WTC11 (cell line): Measurements from ENCODE around the gene IFT88. TPM values are rescaled to one million over a fixed set of nuclear protein-coding genes. Genes with fewer than 3 reads are reported as not detected.

Experiments
- ATAC-seq: fragments of 200-7000 bp; cut with Tn5 transposase; 2 replicates; pipeline ENCODE4 v1.10.0; 2021; ENCODE audit warnings: mild to moderate bottlenecking, moderate library complexity
- CTCF ChIA-PET: fragments of 300-600 bp; sonication (Branson Sonifier 250); formaldehyde crosslinking; loops from one replicate; lab custom pipeline; 2021; ENCODE audit warnings: antibody characterized with exemption; lab: Charles Lee
- POLR2A ChIA-PET: fragments of 350-600 bp; sonication (Branson Sonifier 250); formaldehyde crosslinking; loops from one replicate; lab custom pipeline; 2021; ENCODE audit warnings: antibody characterized with exemption; lab: Charles Lee
- DNase-seq: peaks from one replicate; pipeline ENCODE4 v3.0.0; 2021; ENCODE audit warnings: low spot score
- H3K27ac Mint-ChIP-seq: 2 replicates; pipeline ENCODE4 v1.8.0; 2021; ENCODE audit warnings: mixed read lengths
- H3K27me3 Mint-ChIP-seq: 2 replicates; pipeline ENCODE4 v1.8.0; 2021; ENCODE audit warnings: low read depth, mild to moderate bottlenecking, moderate library complexity, mixed read lengths
- H3K36me3 Mint-ChIP-seq: 2 replicates; pipeline ENCODE4 v1.8.0; 2021; ENCODE audit warnings: mixed read lengths
- H3K4me1 Mint-ChIP-seq: 2 replicates; pipeline ENCODE4 v1.8.0; 2022; ENCODE audit warnings: mixed read lengths
- H3K4me3 Mint-ChIP-seq: 2 replicates; pipeline ENCODE4 v1.8.0; 2021; ENCODE audit warnings: mild to moderate bottlenecking, moderate library complexity, mixed read lengths
- H3K9me3 Mint-ChIP-seq: 2 replicates; pipeline ENCODE4 v1.8.0; 2021; ENCODE audit warnings: mixed read lengths
- CREB1 ChIP-seq: sonication (generic); formaldehyde crosslinking; IDR thresholded peaks from 2 replicates; pipeline ENCODE4 v1.8.0; 2023; ENCODE audit warnings: mild to moderate bottlenecking, missing genetic modification reagents
- EMX1 ChIP-seq: fragments of 250-450 bp; sonication (Bioruptor Pico); IDR thresholded peaks from 2 replicates; pipeline ENCODE4 v1.8.0; 2021; ENCODE audit warnings: mild to moderate bottlenecking
- MYBL2 ChIP-seq: sonication (generic); formaldehyde crosslinking; IDR thresholded peaks from 2 replicates; pipeline ENCODE4 v1.8.1; 2023; ENCODE audit warnings: mild to moderate bottlenecking, moderate library complexity, missing genetic modification reagents
- NR3C1 ChIP-seq: sonication (generic); formaldehyde crosslinking; conservative IDR thresholded peaks from 2 replicates; pipeline ENCODE4 v1.8.1; 2023; ENCODE audit warnings: low read depth, mild to moderate bottlenecking, missing genetic modification reagents
- OVOL2 ChIP-seq: fragments of 250-450 bp; sonication (Bioruptor Pico); IDR thresholded peaks from 2 replicates; pipeline ENCODE4 v1.9.0; 2021; ENCODE audit warnings: mild to moderate bottlenecking, borderline replicate concordance
- PRRX2 ChIP-seq: fragments of 250-450 bp; sonication (Bioruptor Pico); IDR thresholded peaks from 2 replicates; pipeline ENCODE4 v1.8.0; 2021; ENCODE audit warnings: mild to moderate bottlenecking
- RELA ChIP-seq: sonication (generic); formaldehyde crosslinking; IDR thresholded peaks from 2 replicates; pipeline ENCODE4 v1.8.1; 2022; ENCODE audit warnings: missing genetic modification reagents, mild to moderate bottlenecking, borderline replicate concordance
- SMAD4 ChIP-seq: sonication (generic); formaldehyde crosslinking; IDR thresholded peaks from 2 replicates; pipeline ENCODE4 v1.8.0; 2022; ENCODE audit warnings: mild to moderate bottlenecking, missing genetic modification reagents
- TEAD1 ChIP-seq: sonication (generic); formaldehyde crosslinking; IDR thresholded peaks from 2 replicates; pipeline ENCODE4 v1.8.0; 2022; ENCODE audit warnings: mild to moderate bottlenecking, missing genetic modification reagents
- ZNF416 ChIP-seq: fragments of 250-450 bp; sonication (Bioruptor Pico); IDR thresholded peaks from 2 replicates; pipeline ENCODE4 v1.9.0; 2021; ENCODE audit warnings: mild to moderate bottlenecking, inconsistent platforms
- total RNA-seq: library from RNA; stranded (reverse); gene quantifications from 3 replicates; pipeline ENCODE4 v1.2.3, GENCODE V29; 2021
- TF ChIP-seq, protein P1 (sequence below): sonication (generic); formaldehyde crosslinking; IDR thresholded peaks from 2 replicates; pipeline ENCODE4 v1.8.0; 2022; ENCODE audit warnings: mild to moderate bottlenecking, missing genetic modification reagents
- TF ChIP-seq, protein P2 (sequence below): sonication (generic); formaldehyde crosslinking; IDR thresholded peaks from 2 replicates; pipeline ENCODE4 v1.8.1; 2022; ENCODE audit warnings: mild to moderate bottlenecking, missing genetic modification reagents, moderate library complexity, borderline replicate concordance
- TF ChIP-seq, protein P3 (sequence below): sonication (generic); formaldehyde crosslinking; IDR thresholded peaks from 2 replicates; pipeline ENCODE4 v1.8.0; 2022; ENCODE audit warnings: missing genetic modification reagents
- TF ChIP-seq, protein P4 (sequence below): sonication (generic); formaldehyde crosslinking; IDR thresholded peaks from 2 replicates; pipeline ENCODE4 v1.8.1; 2023; ENCODE audit warnings: mild to moderate bottlenecking, missing genetic modification reagents, moderate library complexity
- TF ChIP-seq, protein P5 (sequence below): sonication (generic); formaldehyde crosslinking; IDR thresholded peaks from 2 replicates; pipeline ENCODE4 v1.8.1; 2022; ENCODE audit warnings: low read depth, mild to moderate bottlenecking, moderate library complexity, missing genetic modification reagents, borderline replicate concordance
- TF ChIP-seq, protein P6 (sequence below): sonication (generic); formaldehyde crosslinking; IDR thresholded peaks from 2 replicates; pipeline ENCODE4 v1.8.1; 2022; ENCODE audit warnings: mild to moderate bottlenecking, moderate library complexity, missing genetic modification reagents
- TF ChIP-seq, protein P7 (sequence below): sonication (generic); formaldehyde crosslinking; IDR thresholded peaks from 2 replicates; pipeline ENCODE4 v1.8.0; 2022; ENCODE audit warnings: mild to moderate bottlenecking, missing genetic modification reagents

Gene IFT88
- total RNA-seq, 1 experiment from 2014 or later, result 6.5 TPM

DNA sequence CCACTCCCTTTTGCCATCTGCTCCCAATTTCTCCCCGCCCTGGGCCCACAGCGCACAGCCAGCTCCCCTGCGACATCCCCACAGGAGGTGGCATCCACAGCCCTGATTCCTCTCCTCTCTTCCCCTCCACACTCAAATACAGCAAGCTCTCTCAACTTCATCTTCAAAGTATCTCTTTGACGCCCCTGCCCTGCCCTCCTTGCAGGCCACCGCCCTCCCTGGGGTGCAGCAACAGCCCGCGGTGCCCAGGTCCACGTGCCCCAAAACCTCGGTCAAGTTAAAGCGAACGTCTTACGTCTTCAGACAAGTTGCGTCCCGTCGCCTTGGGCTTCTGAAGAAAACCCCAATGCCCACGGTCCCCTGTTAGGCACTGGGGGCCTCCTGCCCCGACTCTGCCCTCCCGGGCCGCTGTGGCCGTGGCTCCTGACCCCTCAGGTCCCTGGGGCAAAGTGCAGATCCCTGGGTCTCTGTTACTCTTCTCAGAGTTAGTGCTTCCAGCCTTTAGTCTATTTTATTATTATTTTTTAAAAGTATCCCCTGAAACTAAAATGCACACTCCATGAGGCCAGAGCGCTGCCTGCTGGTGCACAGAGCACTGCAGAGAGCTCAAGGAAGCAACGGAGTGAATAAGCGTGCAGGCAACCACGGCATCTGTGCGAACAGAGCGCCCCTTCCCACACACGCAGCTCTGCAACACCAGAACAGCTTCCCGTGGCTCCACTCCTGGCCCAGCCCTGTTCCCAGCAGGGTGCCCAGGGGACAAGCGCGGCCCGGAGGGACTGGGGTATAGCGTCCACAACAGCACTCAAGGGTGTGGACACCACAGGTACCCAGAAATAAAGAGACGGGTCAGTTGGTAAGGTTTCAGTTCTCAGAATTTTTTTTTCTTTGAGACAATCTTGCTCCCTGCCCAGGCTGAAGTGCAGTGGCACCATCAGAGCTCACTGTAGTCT is 163.0 kb downstream of the IFT88 start:
- no peaks in the 10 kb centered on the region for H3K36me3 Mint-ChIP-seq
- ATAC-seq, result no peak
- ChIA-PET POLR2A (no interaction called here), CTCF (interaction anchor here (0.5 to 1.1 kb wide), 2 partner anchors 195 to 532 kb away, joined by 3 read pairs; no protein-coding TSS in a partner anchor)
- no peak for DNase-seq
- TF ChIP-seq SMAD4 (CRISPR knock-in tag), result no peak
- TF ChIP-seq, protein P1, sequence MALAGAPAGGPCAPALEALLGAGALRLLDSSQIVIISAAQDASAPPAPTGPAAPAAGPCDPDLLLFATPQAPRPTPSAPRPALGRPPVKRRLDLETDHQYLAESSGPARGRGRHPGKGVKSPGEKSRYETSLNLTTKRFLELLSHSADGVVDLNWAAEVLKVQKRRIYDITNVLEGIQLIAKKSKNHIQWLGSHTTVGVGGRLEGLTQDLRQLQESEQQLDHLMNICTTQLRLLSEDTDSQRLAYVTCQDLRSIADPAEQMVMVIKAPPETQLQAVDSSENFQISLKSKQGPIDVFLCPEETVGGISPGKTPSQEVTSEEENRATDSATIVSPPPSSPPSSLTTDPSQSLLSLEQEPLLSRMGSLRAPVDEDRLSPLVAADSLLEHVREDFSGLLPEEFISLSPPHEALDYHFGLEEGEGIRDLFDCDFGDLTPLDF (CRISPR knock-in tag), result no peak
- TF ChIP-seq, protein P2, sequence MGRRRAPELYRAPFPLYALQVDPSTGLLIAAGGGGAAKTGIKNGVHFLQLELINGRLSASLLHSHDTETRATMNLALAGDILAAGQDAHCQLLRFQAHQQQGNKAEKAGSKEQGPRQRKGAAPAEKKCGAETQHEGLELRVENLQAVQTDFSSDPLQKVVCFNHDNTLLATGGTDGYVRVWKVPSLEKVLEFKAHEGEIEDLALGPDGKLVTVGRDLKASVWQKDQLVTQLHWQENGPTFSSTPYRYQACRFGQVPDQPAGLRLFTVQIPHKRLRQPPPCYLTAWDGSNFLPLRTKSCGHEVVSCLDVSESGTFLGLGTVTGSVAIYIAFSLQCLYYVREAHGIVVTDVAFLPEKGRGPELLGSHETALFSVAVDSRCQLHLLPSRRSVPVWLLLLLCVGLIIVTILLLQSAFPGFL (CRISPR knock-in tag), result no peak
- TF ChIP-seq, protein P3, sequence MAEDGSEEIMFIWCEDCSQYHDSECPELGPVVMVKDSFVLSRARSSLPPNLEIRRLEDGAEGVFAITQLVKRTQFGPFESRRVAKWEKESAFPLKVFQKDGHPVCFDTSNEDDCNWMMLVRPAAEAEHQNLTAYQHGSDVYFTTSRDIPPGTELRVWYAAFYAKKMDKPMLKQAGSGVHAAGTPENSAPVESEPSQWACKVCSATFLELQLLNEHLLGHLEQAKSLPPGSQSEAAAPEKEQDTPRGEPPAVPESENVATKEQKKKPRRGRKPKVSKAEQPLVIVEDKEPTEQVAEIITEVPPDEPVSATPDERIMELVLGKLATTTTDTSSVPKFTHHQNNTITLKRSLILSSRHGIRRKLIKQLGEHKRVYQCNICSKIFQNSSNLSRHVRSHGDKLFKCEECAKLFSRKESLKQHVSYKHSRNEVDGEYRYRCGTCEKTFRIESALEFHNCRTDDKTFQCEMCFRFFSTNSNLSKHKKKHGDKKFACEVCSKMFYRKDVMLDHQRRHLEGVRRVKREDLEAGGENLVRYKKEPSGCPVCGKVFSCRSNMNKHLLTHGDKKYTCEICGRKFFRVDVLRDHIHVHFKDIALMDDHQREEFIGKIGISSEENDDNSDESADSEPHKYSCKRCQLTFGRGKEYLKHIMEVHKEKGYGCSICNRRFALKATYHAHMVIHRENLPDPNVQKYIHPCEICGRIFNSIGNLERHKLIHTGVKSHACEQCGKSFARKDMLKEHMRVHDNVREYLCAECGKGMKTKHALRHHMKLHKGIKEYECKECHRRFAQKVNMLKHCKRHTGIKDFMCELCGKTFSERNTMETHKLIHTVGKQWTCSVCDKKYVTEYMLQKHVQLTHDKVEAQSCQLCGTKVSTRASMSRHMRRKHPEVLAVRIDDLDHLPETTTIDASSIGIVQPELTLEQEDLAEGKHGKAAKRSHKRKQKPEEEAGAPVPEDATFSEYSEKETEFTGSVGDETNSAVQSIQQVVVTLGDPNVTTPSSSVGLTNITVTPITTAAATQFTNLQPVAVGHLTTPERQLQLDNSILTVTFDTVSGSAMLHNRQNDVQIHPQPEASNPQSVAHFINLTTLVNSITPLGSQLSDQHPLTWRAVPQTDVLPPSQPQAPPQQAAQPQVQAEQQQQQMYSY, result no peak
- TF ChIP-seq, protein P4, sequence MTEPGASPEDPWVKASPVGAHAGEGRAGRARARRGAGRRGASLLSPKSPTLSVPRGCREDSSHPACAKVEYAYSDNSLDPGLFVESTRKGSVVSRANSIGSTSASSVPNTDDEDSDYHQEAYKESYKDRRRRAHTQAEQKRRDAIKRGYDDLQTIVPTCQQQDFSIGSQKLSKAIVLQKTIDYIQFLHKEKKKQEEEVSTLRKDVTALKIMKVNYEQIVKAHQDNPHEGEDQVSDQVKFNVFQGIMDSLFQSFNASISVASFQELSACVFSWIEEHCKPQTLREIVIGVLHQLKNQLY (CRISPR knock-in tag), result no peak
- TF ChIP-seq, protein P5, sequence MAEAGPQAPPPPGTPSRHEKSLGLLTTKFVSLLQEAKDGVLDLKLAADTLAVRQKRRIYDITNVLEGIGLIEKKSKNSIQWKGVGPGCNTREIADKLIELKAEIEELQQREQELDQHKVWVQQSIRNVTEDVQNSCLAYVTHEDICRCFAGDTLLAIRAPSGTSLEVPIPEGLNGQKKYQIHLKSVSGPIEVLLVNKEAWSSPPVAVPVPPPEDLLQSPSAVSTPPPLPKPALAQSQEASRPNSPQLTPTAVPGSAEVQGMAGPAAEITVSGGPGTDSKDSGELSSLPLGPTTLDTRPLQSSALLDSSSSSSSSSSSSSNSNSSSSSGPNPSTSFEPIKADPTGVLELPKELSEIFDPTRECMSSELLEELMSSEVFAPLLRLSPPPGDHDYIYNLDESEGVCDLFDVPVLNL (CRISPR knock-in tag), result no peak
- TF ChIP-seq, protein P6, sequence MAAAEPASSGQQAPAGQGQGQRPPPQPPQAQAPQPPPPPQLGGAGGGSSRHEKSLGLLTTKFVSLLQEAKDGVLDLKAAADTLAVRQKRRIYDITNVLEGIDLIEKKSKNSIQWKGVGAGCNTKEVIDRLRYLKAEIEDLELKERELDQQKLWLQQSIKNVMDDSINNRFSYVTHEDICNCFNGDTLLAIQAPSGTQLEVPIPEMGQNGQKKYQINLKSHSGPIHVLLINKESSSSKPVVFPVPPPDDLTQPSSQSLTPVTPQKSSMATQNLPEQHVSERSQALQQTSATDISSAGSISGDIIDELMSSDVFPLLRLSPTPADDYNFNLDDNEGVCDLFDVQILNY (CRISPR knock-in tag), result no peak
- TF ChIP-seq CREB1 (CRISPR knock-in tag), result no peak
- TF ChIP-seq OVOL2 (CRISPR knock-in tag), result no peak
- no peak for TF ChIP-seq EMX1 (CRISPR knock-in tag)
- TF ChIP-seq, protein P7, sequence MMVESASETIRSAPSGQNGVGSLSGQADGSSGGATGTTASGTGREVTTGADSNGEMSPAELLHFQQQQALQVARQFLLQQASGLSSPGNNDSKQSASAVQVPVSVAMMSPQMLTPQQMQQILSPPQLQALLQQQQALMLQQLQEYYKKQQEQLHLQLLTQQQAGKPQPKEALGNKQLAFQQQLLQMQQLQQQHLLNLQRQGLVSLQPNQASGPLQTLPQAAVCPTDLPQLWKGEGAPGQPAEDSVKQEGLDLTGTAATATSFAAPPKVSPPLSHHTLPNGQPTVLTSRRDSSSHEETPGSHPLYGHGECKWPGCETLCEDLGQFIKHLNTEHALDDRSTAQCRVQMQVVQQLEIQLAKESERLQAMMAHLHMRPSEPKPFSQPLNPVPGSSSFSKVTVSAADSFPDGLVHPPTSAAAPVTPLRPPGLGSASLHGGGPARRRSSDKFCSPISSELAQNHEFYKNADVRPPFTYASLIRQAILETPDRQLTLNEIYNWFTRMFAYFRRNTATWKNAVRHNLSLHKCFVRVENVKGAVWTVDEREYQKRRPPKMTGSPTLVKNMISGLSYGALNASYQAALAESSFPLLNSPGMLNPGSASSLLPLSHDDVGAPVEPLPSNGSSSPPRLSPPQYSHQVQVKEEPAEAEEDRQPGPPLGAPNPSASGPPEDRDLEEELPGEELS (CRISPR knock-in tag), result no peak
- TF ChIP-seq PRRX2 (CRISPR knock-in tag), result no peak
- no peak for TF ChIP-seq MYBL2 (CRISPR knock-in tag)
- TF ChIP-seq ZNF416 (CRISPR knock-in tag), result no peak
- TF ChIP-seq NR3C1 (CRISPR knock-in tag), result no peak
- TF ChIP-seq RELA (CRISPR knock-in tag), result no peak
- TF ChIP-seq TEAD1, result no peak
- TF ChIP-seq, all 79 proteins: peak for 0
- H3K4me3 Mint-ChIP-seq, result no peak overlapping the region
- no peaks in the 10 kb centered on the region for H3K4me1 Mint-ChIP-seq
- H3K27ac Mint-ChIP-seq, result no peak overlapping the region; the same call in 1 of the 2 replicates
- H3K27me3 Mint-ChIP-seq, result no peaks in the 10 kb centered on the region
- peaks cover 5% of the 10 kb centered on the region; the same call in 1 of the 2 replicates for H3K9me3 Mint-ChIP-seq
